Muscle layer of duodenum (tissue), 2 donors: ENCODE results near the gene NSD2.
"Not testable (repeated sequence)": the region's sequence is repeated elsewhere in the genome, so short reads cannot be mapped to it uniquely, and the experiment has no call there.

Source experiments
- H3K27ac ChIP-seq: one replicate; pipeline ENCODE4 v1.7.0; 2013; ENCODE audit warnings: mild to moderate bottlenecking, low read length
- H3K27me3 ChIP-seq: one replicate; pipeline ENCODE4 v1.7.0; 2013; ENCODE audit warnings: low read depth, mild to moderate bottlenecking, control low read depth, low read length
- H3K36me3 ChIP-seq, 2 donors: one replicate each; pipeline ENCODE4 v1.7.0; 2013; ENCODE audit warnings: low read length in 2 of 2, control low read depth in 1 of 2, mild to moderate bottlenecking in 1 of 2; ENCODE audit not compliant: insufficient read depth in 2 of 2, control insufficient read depth in 1 of 2
- H3K4me1 ChIP-seq, 2 donors: one replicate each; pipeline ENCODE4 v1.7.0; 2013; ENCODE audit warnings: low read length in 2 of 2, mild to moderate bottlenecking in 2 of 2, control low read depth in 1 of 2, moderate library complexity in 1 of 2; ENCODE audit not compliant: insufficient read depth in 2 of 2, control insufficient read depth in 1 of 2
- H3K4me3 ChIP-seq, 2 donors: one replicate each; pipeline ENCODE4 v1.7.0; 2013; ENCODE audit warnings: low read length in 2 of 2, low read depth in 1 of 2, mild to moderate bottlenecking in 1 of 2
- H3K9me3 ChIP-seq, 2 donors: one replicate each; pipeline ENCODE4 v1.7.0; 2013; ENCODE audit warnings: low read length in 2 of 2, control low read depth in 1 of 2, mild to moderate bottlenecking in 1 of 2; ENCODE audit not compliant: control insufficient read depth in 1 of 2
- donor health status: healthy.

NSD2 gene

GRCh38 chr4:2025817-2026216 lies 154.6 kb downstream of the NSD2 start:
- H3K9me3 ChIP-seq = no peaks in the 10 kb centered on the region
- peaks cover 5% of the 10 kb centered on the region for H3K27me3 ChIP-seq
- H3K36me3 ChIP-seq = no peaks in the 10 kb centered on the region
- H3K4me3 ChIP-seq = no peak overlapping the region
- H3K4me1 ChIP-seq = no peaks in the 10 kb centered on the region
- no peak overlapping the region for H3K27ac ChIP-seq

- H3K36me3 ChIP-seq, H3K4me1 ChIP-seq, H3K4me3 ChIP-seq, H3K27ac ChIP-seq, H3K9me3 ChIP-seq, H3K27me3 ChIP-seq: not testable (repeated sequence)
Measured at GRCh38 chr4:2027120-2027519, 155.9 kb downstream of the NSD2 start.

GRCh38 chr4:2031161-2031560 lies 160.0 kb downstream of the NSD2 start:
- H3K9me3 ChIP-seq, H3K36me3 ChIP-seq: not testable (repeated sequence)

More at GRCh38 chr4:2031161-2031560, 160.0 kb downstream of the NSD2 start:
- H3K27me3 ChIP-seq, H3K27ac ChIP-seq, H3K4me3 ChIP-seq, H3K4me1 ChIP-seq: not testable (repeated sequence)
